ENCODE measurements around the gene LILRB4. TPM values are rescaled to one million over a fixed set of nuclear protein-coding genes. Genes with fewer than 3 reads are reported as not detected.

The LILRB4 gene
- total RNA-seq, 1 experiment from 2014 or later, result not detected

DNA sequence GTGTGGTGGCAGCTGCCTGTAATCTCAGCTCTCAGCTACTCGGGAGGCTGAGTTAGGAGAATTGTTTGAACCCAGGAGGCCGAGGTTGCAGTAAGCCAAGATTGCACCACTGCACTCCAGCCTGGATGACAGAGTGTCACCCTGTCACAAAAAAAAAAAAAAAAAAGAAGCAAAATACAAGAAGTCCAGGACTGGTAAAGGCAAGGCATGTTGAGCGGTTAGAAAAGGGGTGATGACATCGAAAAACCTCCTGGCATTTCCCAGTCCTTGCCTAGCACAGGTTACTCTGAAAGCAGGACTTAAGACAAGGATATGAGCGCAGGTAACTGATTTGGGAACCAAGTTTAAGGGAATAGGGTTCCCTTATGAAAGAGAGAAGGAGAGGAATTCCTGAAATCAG is 2.5 kb upstream of the LILRB4 start:
- ATAC-seq, result no peak
- Histone ChIP-seq H3K4me2 (ENCODE audit: low read length) (no peak overlapping the region), H3K36me3 (ENCODE audit: control insufficient read depth in 1 of 2, insufficient read depth in 2 of 2, low read length in 2 of 2) (no peaks in the 10 kb centered on the region), H2AFZ (ENCODE audit: low read depth, low read length, poor library complexity, severe bottlenecking) (no peak overlapping the region), H3K4me3 (replicated peaks in 1 of 2; ENCODE audit: low read depth in 1 of 2, low read length in 2 of 2) (no peak overlapping the region), H3K27ac (ENCODE audit: low read depth, low read length) (no peak overlapping the region), H3K9me3 (ENCODE audit: control insufficient read depth in 1 of 2, insufficient read depth in 1 of 2, low read depth in 1 of 2, low read length in 2 of 2) (no peaks in the 10 kb centered on the region), H3K4me1 (ENCODE audit: control insufficient read depth in 1 of 2, insufficient read depth in 2 of 2, low read length in 2 of 2) (no peaks in the 10 kb centered on the region), H3K79me2 (ENCODE audit: insufficient read depth, low read length) (no peaks in the 10 kb centered on the region), H4K20me1 (ENCODE audit: insufficient read depth) (no peaks in the 10 kb centered on the region), H3K9ac (ENCODE audit: low read length) (no peak overlapping the region), H3K27me3 (ENCODE audit: insufficient read depth, low read length) (no peaks in the 10 kb centered on the region), H3K9me2 (ENCODE audit: insufficient read depth) (no peaks in the 10 kb centered on the region)
- intact Hi-C loops (cut with micrococcal nuclease), result no loop called here
- ChIA-PET RAD21 (ENCODE audit: low non-redundant PET in 1 of 2, low total read pairs in 2 of 2, uncharacterized antibody in 2 of 2, unreplicated experiment in 2 of 2) (no interaction called here), POLR2A (no interaction called here), CTCF (interaction anchor here (3.5 kb wide), 1 partner anchor 14 kb away, joined by 12 read pairs; no protein-coding TSS in a partner anchor)
- TF ChIP-seq CEBPB (IDR thresholded peaks at IDR 0.05; ENCODE audit: low read depth) (no peak), SP1 (IDR thresholded peaks at IDR 0.05; ENCODE audit: low read depth) (no peak), YY1 (IDR thresholded peaks at IDR 0.05; ENCODE audit: extremely low read depth, insufficient replicate concordance, low read depth, low read length) (no peak), ZFX (IDR thresholded peaks at IDR 0.05) (no peak), ZNF274 (IDR thresholded peaks at IDR 0.05; ENCODE audit: low read depth, low read length) (no peak), SRF (IDR thresholded peaks at IDR 0.05; ENCODE audit: low read depth) (no peak), EGR1 (IDR thresholded peaks at IDR 0.05; ENCODE audit: low read depth) (no peak), ELF1 (IDR thresholded peaks at IDR 0.05; ENCODE audit: borderline replicate concordance, low read depth) (no peak), SIN3A (IDR thresholded peaks at IDR 0.05; ENCODE audit: low read depth) (no peak), JUND (IDR thresholded peaks at IDR 0.05) (no peak), POLR2A (IDR thresholded peaks at IDR 0.05; ENCODE audit: borderline replicate concordance, extremely low read depth, insufficient read depth, insufficient read length) (no peak), EZH2phosphoT487 (IDR thresholded peaks at IDR 0.05; ENCODE audit: borderline replicate concordance) (no peak), RAD21 (IDR thresholded peaks at IDR 0.05; ENCODE audit: low read depth) (no peak)
- TF ChIP-seq, protein P1, sequence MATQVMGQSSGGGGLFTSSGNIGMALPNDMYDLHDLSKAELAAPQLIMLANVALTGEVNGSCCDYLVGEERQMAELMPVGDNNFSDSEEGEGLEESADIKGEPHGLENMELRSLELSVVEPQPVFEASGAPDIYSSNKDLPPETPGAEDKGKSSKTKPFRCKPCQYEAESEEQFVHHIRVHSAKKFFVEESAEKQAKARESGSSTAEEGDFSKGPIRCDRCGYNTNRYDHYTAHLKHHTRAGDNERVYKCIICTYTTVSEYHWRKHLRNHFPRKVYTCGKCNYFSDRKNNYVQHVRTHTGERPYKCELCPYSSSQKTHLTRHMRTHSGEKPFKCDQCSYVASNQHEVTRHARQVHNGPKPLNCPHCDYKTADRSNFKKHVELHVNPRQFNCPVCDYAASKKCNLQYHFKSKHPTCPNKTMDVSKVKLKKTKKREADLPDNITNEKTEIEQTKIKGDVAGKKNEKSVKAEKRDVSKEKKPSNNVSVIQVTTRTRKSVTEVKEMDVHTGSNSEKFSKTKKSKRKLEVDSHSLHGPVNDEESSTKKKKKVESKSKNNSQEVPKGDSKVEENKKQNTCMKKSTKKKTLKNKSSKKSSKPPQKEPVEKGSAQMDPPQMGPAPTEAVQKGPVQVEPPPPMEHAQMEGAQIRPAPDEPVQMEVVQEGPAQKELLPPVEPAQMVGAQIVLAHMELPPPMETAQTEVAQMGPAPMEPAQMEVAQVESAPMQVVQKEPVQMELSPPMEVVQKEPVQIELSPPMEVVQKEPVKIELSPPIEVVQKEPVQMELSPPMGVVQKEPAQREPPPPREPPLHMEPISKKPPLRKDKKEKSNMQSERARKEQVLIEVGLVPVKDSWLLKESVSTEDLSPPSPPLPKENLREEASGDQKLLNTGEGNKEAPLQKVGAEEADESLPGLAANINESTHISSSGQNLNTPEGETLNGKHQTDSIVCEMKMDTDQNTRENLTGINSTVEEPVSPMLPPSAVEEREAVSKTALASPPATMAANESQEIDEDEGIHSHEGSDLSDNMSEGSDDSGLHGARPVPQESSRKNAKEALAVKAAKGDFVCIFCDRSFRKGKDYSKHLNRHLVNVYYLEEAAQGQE (IDR thresholded peaks at IDR 0.05; ENCODE audit: low read depth), result no peak
- TF ChIP-seq, protein P2, sequence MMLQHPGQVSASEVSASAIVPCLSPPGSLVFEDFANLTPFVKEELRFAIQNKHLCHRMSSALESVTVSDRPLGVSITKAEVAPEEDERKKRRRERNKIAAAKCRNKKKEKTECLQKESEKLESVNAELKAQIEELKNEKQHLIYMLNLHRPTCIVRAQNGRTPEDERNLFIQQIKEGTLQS (IDR thresholded peaks at IDR 0.05), result no peak
- no TSS peak for BruUV-seq (replicated peaks)
- no peak for DNase-seq (ENCODE audit: low read depth, low spot score)

Measured in HCT116 (cell line).